NCI-H748 treated with DMSO at 0.1 percent for 48 hours (cell line): ENCODE measurements around the gene KDM7A.
"Not testable (repeated sequence)": the region's sequence is repeated elsewhere in the genome, so short reads cannot be mapped to it uniquely, and the experiment has no call there.

Source experiments
- DNase-seq: peaks from one replicate; lab custom pipeline; 2025; lab: John Stamatoyannopoulos, UW

KDM7A gene

DNA sequence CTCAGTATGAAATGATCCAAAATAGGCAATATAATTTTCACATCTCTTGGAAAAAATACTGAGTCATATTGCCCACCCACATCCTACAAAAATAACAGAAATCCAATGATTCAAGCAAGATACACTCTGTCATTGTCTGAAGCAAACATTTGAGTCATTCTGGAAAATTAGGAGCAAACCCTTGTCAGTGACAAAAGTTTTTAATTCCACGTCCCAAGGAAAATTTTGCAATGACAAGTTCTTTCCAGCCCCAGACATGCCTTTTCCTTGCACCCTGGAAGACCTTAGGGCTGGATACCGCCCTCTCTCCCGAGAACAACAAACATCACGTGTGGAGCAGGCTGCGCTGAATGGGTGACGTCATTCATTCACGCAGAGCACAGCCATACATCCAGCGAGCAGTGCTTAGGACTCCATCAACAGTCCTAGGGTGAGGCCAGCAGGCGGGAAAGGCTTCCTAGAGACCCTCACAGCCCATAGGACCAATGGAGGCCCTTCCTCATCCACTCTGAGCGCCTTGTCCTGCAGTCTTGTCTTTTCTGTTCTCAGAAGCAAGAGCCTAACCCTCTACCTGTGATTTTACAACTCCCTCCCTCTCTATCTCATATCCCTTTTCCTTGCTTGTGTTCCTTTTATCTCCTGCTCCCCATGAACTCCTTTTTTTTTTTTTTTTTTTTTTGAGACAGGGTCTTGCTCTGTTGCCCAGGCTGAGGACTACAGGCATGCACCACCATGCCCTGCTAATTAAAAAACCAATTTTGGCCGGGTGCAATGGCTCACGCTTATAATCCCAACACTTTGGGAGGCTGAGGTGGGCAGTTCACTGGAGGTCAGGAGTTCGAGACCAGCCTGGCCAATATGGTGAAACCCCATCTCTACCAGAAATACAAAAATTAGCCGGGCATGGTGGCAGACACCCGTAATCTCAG lies 23.5 kb upstream of the KDM7A start:
- peak; percentile 46 for DNase-seq

DNA sequence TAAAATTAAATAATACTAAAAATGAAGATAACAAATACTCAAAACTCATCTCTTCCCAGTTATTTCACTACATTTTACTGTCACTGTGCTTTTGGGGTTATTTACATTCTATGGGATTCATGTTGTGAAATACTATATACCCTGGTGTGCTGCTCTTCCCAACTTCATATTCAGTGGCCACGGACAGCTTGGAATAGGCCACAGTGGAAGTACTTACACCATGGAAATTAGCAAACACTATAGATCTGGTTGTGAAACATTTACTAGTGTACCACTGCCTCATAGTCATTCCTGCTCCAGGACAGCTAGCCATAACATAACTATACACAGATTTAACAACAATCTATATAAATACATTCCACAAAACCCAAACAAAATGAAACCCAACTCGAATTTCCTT lies 21.2 kb upstream of the KDM7A start:
- DNase-seq, result no peak

DNA sequence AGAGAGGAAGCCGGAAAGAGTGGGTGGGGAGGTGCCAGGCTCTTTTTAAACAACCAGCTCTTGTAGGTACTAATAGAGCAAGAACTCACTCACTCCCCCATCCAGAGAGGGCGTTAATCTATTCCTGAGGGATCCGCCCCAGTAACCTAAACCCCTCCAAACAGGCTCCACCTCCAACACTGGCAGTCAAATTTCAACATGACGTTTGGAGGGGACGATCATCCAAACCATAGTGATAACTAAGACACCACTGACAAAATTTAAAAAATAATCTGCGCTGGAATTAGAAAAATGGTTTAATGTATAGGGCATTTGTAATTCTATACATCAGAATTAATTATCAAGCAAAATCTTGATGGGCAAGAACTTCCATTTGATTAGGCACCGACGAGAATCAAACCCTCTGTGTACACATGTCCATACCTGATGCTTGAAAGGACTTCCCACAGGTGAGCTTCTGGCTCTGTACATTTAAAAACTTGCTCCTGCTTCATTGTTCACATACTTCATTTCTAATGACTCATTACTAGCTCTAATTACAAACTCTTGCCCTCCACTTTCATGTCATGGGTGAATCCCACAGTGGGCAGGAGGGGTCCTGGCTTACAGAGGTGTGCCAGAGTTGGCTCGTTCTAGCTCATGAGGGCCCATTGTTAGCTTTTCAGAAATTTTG lies 20.6 kb upstream of the KDM7A start:
- DNase-seq, result no peak

DNA sequence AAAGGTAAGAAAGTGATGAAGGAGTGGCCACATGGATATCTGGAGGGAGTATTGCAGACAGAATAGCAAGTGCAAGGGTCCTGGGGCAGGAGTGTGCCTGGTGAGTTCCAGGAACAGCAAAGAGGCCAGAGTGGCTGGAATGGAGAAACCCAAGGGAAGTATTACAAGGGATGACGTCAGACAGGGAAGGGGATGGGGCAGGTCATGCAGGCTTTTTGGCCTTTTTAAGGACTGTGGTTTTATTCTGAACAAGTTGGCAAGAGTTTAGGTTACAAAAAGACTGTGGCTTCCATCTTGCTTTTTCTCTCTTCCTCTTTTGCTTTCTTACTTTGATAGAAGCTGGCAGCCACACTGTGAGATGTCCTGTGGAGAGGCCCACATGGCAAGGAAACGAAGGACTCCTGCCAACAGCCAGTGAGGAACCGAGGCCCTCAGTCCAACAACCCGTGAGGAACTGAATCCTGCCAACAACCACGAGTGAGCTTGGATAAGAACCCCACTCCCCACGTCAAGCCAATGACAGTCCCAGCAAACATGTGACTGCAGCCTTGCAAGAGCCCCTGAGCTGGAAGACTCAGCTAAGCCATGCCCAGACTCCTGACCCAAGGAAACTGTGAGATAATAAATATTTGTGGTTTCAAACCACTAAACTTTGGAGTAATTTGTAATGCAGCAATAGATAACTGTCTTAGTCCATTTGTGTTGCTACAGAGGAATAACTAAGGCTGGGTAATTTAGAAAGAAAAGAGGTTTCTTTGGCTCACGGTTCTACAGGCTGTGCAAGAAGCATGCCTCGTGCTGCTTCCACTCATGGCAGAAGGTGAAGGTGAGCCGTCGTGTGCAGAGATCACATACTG lies 19.8 kb upstream of the KDM7A start:
- no peak for DNase-seq

DNA sequence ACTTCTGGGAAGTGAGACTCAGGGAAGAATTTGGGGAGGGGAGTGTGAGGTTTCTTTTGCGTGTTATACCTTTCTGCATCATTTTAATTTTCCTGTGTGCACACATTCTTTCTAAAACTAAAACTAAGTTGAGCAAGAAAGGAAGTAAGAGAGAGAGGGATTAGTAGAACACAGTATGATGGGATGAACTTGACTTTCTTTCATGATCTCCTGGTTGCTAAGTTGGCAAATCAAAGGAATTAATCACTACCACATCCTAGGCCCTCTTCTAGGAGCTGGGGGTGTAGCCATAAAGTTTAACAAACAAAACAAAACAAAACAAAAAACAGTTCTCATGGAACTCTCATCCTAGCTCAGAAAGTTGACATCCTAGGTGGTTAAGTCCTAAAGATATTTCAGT lies 19.1 kb upstream of the KDM7A start:
- DNase-seq, result no peak

DNA sequence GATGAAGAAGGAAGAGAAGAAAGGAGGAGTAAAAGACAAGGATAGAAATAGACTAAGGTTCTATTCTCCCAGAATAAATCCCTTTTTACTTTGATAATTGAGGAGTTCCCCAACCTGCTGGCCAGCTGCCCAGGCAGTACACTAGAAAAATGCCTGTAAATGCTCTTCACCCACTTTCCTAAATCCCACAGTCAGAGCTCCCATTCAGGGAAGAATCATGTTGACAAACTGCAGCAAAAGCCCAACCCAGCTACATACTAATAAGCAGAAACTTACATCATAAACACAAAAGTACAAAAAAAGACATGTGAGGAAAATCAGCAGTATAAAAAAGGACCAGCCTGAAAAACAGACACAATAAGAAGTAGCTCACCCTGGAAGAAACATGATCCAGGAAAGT lies 15.8 kb upstream of the KDM7A start:
- DNase-seq, result no peak

DNA sequence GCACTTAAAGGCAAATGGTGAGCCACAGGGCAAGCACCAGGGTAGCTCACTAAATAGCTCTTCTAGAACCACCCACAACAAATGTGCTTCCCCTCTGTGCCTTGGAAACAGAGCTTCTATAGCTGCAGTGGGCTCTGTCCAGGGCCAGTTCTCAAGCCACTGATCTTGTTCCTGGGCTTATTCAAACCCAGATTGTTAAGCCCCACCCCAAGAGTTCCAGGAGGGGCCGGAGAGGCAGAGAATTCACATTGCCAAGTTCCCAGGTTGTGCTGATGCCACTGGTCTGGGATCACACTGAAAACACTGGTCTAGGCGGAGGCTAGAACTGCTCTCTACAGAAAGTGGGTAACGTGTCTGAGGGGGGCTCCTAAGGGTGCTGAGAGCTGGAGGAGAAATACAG lies 15.4 kb upstream of the KDM7A start:
- DNase-seq, result no peak

DNA sequence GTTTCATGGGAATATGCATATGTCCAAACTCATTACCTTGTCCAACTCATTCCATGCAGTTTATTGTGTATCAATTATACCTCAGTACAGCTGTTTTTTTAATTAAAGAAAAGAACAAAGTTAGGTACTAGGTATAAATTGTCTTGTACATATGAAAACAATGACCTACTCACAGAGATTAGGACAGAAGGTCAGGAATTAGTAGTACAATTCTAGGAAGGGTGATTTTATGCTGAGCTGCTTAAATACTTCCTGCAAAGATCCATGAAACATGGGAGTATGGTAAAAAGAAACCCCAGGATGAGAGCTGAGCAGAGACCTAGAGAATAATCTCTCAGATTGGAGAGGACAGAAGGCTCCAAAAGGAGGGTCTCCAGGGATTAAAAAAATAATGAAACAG lies 13.8 kb upstream of the KDM7A start:
- no peak for DNase-seq

DNA sequence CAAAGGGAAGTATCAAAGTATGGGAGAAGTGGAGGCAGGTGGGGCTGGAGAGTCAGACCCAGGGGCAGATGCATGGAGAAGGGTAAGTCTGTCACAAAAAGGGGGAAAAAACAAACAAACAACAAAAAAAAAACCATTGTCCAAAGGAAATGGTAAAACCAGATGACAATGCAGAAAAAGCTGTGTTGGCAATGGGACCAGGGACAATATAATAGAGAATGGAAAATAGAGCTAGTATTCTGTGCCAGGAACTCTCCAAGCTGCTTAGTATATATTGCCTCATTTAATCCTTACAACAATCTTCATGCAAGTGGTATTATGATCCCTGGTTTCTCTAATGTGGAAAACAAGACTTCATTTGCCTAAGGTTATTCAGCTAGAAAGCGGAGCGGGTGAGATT lies 13.1 kb upstream of the KDM7A start:
- DNase-seq, result no peak

DNA sequence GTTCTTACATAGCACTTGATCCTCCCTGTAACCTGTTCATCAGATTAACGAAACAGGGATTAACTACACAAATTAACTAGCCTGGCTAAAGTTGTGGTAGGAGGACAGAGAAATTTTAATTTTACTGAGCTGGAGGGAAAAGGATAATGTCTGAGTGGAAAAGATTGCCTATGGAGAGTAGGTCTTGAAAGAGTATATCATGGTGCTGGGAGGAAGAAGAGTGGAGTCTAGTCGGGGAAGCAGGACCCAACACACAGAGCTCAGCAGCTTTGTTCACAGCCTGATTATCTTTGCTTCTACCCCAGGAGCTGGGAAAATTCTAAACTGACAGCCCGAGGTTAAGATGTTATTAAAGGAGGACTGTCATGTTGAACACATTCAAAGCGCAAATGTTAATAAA lies 6.1 kb upstream of the KDM7A start:
- DNase-seq, result no peak

DNA sequence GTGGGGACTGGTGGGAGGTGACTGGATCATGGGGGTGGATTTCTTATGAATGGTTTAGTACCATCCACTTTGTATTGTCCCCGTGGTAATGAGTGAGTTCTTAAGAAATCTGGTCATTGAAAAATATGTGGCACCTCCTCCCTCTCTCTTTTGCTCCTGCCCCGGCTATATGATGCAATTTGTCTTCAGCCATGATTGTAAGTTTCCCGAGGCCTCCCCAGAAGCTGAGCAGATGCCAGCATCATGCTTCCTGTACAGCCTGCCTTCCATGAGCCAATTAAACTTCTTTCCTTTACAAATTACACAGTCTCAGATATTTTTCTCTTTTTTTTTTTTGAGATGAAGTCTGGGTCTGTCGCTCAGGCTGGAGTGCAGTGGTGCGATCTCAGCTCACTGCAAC lies 2.6 kb upstream of the KDM7A start:
- DNase-seq, result no peak

DNA sequence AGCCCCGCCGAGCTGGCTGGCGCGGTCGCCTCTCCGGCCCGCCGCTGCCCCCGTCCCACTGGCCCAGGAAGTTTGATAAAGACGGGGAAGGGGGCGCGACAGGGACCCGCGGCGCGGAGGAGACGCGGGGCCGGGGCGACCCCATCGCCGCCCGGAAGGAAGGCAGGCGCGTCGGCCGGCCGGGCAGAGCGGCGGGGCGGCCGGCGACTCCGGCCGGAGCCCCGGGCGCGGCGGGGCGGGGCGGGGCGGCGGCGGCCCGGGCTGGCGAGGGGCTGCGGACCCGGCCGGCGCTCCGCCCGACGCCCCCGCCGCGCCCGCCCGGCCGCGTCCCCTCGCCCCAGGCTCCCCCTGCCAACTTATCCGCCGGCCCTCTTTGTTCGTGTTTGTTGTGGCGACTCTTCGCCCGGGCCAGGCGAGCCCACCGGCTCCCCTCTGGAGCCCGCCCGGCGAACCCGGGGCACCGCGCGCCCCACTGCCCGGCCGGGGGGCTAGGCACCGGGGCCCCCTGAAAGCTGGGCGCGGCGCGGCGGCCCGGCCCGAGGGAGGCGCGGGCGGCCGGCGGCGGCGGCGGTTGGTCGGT lies 571 bp downstream of the KDM7A start:
- no peak for DNase-seq

DNA sequence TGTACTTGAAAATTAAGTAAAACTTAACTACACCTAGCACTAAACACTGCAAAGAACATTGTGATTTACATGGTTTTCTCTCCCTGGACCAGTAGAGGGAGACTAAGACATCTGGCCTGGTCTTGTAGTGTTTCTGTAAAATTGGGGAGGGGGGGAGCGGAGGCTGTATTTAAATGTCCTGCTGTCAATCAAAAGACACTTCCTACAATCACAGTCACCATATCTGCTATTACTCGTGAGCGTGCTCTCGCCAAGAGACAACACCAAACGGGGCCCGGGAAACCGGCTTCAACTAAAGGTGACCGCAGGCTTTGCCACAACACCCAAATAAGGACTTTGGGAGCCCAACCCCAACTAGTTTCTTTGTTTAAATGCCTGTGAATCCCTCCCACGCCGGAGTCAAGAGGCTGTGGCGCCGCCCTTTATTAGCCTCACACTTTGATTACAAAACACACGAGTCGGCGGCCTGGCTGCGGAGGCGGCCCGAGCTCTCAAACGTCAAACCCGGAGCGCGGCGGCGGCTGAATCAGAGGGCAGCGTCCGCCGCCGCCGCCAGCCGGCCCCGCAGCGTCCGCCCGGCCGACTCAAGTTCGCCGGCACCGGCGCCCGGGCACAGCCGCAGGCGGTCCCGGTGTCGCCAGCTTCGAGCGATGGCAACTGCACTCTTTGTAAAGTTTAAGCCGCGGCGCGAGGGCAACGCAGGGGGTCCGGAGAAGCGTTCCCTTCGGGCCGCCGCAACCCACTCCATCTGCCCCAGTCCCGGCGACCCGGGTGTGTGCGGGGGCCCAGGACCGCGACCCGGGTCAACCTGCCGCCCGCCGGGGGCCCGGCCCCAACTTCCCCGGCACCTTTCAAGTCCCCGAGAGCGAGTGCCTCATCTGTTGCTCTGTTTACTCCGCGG lies 1.3 kb downstream of the KDM7A start:
- DNase-seq, result peak; percentile 92

DNA sequence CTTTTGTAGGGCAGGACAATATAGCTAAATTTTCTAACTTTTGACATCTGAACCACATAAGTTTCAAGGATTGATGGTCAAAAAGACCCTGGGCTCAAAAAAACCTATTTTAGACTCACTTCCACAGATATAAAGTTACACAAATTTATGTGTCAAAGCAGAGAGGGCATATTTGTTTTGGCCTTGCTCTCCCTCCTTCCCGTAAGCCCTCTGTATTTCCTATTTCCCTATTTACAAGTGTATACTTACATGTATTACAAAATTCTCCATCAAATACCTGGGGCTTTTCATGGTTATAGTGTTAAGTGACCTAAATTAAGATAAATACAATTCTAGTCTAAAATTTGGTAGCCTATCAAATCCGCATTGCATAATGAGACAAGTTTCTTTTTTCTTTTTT lies 2.6 kb downstream of the KDM7A start:
- DNase-seq, result no peak

DNA sequence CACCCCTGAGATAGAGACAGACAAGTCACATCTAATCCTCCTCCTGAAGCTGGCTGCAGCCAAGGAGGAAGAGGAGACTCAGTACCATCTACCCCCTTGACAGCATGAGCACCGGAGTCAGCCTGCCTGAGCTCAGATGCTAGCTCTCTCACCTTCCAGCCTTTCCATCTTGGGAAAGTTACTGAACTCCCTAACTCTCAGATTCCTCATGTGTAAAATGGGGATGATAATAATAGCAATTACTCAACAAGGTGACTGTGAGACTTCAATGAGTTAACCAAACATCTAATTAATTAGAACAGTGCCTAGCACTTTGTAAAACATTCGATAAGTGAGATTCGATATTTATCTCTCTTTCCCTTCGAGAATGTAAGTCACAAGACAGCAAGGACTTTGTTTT lies 6.4 kb downstream of the KDM7A start:
- no peak for DNase-seq

DNA sequence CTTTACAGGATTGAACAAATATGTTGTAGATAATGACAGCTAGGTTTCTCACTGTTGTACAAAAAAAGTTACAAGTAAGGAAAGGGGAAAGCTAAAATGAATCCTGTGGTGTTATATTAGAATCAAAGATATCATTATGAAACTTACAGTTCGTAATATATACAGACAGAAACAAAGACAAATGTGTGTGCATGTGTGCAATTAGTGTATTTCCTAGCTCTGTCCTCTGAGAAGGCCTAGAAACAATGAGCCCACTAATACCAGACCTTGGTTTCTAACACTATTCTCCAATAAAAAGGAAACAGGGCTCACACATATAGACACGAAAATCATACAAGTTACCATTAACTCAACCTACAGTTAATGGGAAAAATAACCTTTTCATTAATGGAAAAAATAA lies 8.0 kb downstream of the KDM7A start:
- DNase-seq, result no peak

DNA sequence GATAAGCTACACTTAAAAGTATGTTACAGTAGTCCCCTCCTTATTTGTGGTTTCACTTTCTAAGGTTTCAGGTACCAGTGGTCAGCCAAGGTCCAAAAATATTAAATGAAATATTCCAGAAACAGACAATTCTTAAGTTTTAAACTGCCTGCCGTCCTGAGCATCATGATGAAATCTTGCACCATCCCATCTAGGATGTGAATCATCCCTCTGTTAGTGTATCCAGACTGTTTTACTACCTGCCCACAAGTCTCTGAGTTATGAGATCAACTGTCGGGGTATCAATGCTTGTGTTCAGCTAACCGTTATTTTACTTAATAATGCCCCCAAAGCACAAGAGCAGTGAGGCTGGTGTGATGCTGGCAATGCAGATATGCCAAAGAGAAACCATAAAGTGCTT lies 11.4 kb downstream of the KDM7A start:
- no peak for DNase-seq

DNA sequence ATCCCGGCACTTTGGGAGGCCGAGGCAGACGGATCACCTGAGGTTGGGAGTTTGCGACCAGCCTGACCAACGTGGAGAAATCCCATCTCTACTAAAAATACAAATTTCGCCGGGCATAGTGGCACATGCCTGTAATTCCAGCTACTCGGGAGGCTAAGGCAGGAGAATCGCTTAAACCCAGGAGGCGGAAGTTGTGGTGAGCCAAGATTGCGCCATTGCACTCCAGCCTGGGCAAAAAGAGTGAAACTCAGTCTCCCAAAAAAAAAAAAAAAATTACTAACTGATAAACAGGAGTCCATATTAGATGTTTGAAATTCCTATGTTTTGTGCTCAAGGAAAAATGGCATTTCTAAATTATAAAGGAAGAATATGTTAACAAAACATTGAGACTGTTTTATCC lies 14.7 kb downstream of the KDM7A start:
- DNase-seq, result not testable (repeated sequence)

DNA sequence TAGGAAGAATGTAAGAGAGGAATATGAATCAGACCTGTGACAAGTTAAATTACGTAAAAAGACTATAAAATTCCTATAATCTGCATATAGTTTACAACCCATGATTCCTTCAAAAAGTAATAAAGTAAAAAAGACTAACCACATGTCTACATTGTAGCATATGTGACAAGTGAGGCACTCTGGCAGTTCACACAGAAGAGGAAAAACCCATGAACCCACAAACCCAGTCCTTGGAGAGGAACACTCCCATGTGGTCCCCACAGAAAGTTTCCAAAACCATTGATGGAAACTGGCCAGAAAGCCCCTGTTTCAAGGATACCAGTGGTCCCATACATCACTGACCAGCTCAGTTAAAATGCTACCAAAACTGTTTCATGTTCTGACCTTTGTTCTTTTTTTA lies 15.7 kb downstream of the KDM7A start:
- DNase-seq, result no peak

DNA sequence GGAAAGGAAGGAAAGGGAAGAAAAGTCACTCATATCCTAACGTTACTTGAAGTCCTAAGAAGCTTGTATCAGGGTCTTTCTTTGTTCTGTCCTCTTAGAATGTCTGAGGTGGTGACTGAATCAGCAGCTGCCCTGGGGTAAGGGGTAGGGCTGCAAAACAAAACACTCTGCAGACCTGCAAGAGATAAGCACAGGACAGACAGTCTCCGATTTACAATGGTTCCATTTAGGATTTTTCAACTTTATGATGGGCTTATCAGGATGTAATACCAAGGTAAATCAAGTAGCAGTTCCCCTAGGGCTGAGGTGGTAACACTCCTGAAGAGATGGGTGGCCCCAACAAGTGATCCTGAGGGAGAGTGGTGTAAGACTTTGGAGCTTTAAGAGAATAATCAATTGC lies 16.5 kb downstream of the KDM7A start:
- no peak for DNase-seq

DNA sequence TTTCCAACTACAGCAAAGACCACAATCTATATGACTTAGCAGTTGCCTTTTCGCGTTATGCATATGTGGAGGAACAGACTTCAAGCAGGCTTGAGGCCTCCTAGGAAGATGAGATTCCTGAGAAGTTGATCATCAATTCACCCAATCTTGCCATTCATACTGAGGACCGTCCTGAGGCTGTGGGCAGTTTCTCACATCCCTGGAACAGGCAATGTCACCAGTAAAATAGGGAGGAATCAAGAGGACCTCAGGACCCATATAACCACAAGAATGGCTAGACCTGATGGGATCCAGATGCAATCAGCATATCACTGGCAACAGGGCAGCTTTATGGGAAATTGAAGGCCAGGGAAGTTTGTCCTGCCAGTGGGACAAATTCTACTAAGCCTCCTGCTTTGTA lies 17.3 kb downstream of the KDM7A start:
- no peak for DNase-seq
